Measurements from ENCODE around the gene UQCC2. TPM values are rescaled to one million over a fixed set of nuclear protein-coding genes. Genes with fewer than 3 reads are reported as not detected.

The UQCC2 gene
- total and polyA plus RNA-seq, 4 donors, result 6.8 to 75.9 (median 22.4) TPM

DNA sequence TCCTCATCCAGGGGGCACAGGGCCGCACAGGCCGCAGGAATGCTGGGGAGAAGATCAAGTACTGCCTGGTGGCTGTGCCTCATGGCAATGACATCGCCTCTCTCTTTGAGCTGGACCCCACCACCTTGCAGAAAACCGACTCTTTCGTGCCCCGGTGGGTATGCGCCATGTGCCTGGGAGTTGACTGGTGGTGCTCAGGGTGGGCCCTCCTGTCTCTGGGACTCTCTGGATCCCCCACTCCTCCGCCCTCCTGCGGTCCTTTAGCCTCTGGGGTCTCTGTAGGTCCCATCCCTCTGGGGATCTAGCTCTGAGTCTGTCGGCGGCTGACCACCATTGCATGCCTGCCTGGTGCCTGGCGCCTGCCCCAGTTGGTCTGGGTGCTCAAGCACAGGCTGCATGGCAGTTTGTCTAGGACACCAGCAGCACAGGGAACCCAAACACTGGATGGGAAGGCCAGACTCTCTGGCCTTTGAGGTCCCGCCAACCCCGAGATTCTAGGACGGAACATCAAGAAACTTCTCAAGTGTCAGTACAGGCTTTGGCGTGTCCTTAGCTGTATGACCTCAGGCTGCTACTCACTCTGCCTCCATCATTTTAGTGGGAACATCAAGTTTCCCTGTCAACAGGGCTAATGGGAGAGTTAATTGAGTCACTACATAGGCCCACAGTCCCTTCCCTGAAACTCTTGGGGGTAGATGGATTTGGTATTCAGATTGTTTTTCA, 47.6 kb downstream of the UQCC2 start:
- Histone ChIP-seq H3K4me3 (ENCODE audit: low read depth in 1 of 3, low read length in 3 of 3) (no peak overlapping the region), H3K9ac (ENCODE audit: low read depth in 1 of 2, low read length in 2 of 2) (no peak overlapping the region), H3K27me3 (ENCODE audit: control insufficient read depth in 4 of 4, insufficient read depth in 4 of 4, low read length in 3 of 4) (no peaks in the 10 kb centered on the region), H3K9me3 (ENCODE audit: control insufficient read depth in 4 of 4, low read length in 3 of 4) (no peaks in the 10 kb centered on the region), H3K4me1 (ENCODE audit: control insufficient read depth in 4 of 4, insufficient read depth in 4 of 4, low read length in 3 of 4) (no peaks in the 10 kb centered on the region), H3K36me3 (ENCODE audit: control insufficient read depth in 4 of 4, insufficient read depth in 3 of 4, low read depth in 1 of 4, low read length in 3 of 4) (no peaks in the 10 kb centered on the region), H3K27ac (ENCODE audit: low read depth in 1 of 2, low read length in 2 of 2) (no peak overlapping the region)
- TF ChIP-seq RAD21 (IDR thresholded peaks at IDR 0.05) (no peak), EGR1 (IDR thresholded peaks at IDR 0.05; ENCODE audit: low read depth in 2 of 2) (no peak), NR2F2 (IDR thresholded peaks at IDR 0.05) (no peak), RXRA (IDR thresholded peaks at IDR 0.05) (no peak), JUND (IDR thresholded peaks at IDR 0.05) (no peak), HNF4A (conservative IDR thresholded peaks at IDR 0.05) (no peak), FOXA1 (IDR thresholded peaks at IDR 0.05) (no peak), SP1 (IDR thresholded peaks at IDR 0.05) (no peak), YY1 (IDR thresholded peaks at IDR 0.05) (no peak), TAF1 (conservative IDR thresholded peaks at IDR 0.05) (no peak), FOXA2 (IDR thresholded peaks at IDR 0.05) (no peak), HNF4G (IDR thresholded peaks at IDR 0.05) (no peak), GABPA (IDR thresholded peaks at IDR 0.05 in 1 of 2, conservative IDR thresholded peaks at IDR 0.05 in 1 of 2) (no peak)
- TF ChIP-seq, protein P1, sequence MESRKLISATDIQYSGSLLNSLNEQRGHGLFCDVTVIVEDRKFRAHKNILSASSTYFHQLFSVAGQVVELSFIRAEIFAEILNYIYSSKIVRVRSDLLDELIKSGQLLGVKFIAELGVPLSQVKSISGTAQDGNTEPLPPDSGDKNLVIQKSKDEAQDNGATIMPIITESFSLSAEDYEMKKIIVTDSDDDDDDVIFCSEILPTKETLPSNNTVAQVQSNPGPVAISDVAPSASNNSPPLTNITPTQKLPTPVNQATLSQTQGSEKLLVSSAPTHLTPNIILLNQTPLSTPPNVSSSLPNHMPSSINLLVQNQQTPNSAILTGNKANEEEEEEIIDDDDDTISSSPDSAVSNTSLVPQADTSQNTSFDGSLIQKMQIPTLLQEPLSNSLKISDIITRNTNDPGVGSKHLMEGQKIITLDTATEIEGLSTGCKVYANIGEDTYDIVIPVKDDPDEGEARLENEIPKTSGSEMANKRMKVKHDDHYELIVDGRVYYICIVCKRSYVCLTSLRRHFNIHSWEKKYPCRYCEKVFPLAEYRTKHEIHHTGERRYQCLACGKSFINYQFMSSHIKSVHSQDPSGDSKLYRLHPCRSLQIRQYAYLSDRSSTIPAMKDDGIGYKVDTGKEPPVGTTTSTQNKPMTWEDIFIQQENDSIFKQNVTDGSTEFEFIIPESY (IDR thresholded peaks at IDR 0.05), result no peak
- TF ChIP-seq, protein P2, sequence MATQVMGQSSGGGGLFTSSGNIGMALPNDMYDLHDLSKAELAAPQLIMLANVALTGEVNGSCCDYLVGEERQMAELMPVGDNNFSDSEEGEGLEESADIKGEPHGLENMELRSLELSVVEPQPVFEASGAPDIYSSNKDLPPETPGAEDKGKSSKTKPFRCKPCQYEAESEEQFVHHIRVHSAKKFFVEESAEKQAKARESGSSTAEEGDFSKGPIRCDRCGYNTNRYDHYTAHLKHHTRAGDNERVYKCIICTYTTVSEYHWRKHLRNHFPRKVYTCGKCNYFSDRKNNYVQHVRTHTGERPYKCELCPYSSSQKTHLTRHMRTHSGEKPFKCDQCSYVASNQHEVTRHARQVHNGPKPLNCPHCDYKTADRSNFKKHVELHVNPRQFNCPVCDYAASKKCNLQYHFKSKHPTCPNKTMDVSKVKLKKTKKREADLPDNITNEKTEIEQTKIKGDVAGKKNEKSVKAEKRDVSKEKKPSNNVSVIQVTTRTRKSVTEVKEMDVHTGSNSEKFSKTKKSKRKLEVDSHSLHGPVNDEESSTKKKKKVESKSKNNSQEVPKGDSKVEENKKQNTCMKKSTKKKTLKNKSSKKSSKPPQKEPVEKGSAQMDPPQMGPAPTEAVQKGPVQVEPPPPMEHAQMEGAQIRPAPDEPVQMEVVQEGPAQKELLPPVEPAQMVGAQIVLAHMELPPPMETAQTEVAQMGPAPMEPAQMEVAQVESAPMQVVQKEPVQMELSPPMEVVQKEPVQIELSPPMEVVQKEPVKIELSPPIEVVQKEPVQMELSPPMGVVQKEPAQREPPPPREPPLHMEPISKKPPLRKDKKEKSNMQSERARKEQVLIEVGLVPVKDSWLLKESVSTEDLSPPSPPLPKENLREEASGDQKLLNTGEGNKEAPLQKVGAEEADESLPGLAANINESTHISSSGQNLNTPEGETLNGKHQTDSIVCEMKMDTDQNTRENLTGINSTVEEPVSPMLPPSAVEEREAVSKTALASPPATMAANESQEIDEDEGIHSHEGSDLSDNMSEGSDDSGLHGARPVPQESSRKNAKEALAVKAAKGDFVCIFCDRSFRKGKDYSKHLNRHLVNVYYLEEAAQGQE (IDR thresholded peaks at IDR 0.05), result no peak
- TF ChIP-seq, protein P3, sequence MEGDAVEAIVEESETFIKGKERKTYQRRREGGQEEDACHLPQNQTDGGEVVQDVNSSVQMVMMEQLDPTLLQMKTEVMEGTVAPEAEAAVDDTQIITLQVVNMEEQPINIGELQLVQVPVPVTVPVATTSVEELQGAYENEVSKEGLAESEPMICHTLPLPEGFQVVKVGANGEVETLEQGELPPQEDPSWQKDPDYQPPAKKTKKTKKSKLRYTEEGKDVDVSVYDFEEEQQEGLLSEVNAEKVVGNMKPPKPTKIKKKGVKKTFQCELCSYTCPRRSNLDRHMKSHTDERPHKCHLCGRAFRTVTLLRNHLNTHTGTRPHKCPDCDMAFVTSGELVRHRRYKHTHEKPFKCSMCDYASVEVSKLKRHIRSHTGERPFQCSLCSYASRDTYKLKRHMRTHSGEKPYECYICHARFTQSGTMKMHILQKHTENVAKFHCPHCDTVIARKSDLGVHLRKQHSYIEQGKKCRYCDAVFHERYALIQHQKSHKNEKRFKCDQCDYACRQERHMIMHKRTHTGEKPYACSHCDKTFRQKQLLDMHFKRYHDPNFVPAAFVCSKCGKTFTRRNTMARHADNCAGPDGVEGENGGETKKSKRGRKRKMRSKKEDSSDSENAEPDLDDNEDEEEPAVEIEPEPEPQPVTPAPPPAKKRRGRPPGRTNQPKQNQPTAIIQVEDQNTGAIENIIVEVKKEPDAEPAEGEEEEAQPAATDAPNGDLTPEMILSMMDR (IDR thresholded peaks at IDR 0.05; ENCODE audit: low read depth, low read length, missing input control), result no peak
- TF ChIP-seq, protein P4, sequence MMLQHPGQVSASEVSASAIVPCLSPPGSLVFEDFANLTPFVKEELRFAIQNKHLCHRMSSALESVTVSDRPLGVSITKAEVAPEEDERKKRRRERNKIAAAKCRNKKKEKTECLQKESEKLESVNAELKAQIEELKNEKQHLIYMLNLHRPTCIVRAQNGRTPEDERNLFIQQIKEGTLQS (IDR thresholded peaks at IDR 0.05), result no peak
- TF ChIP-seq, protein P5, sequence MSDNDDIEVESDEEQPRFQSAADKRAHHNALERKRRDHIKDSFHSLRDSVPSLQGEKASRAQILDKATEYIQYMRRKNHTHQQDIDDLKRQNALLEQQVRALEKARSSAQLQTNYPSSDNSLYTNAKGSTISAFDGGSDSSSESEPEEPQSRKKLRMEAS (IDR thresholded peaks at IDR 0.05), result no peak
- no peak for DNase-seq (ENCODE audit: low spot score)
- WGBS, result 95% methylated on average over 16 of the region's 16 CpGs

Measured in liver (tissue), 9 donors.